Osteocyte (in vitro differentiated cells): ENCODE measurements around the gene S100A8. TPM values are rescaled to one million over a fixed set of nuclear protein-coding genes. Genes with fewer than 3 reads are reported as not detected.

Source experiments
- DNase-seq: peaks from one replicate; pipeline ENCODE4 v3.0.0; 2021; ENCODE audit warnings: mixed read lengths; ENCODE audit not compliant: unreplicated experiment; ENCODE audit errors: extremely low spot score
- H3K27ac Mint-ChIP-seq: one replicate; pipeline ENCODE4 v1.8.0; 2021; ENCODE audit warnings: mild to moderate bottlenecking, mixed read lengths; ENCODE audit not compliant: unreplicated experiment
- H3K27me3 Mint-ChIP-seq: one replicate; pipeline ENCODE4 v1.8.0; 2021; ENCODE audit warnings: mixed read lengths; ENCODE audit not compliant: unreplicated experiment
- H3K36me3 Mint-ChIP-seq: one replicate; pipeline ENCODE4 v1.8.0; 2021; ENCODE audit warnings: mixed read lengths; ENCODE audit not compliant: unreplicated experiment
- H3K4me1 Mint-ChIP-seq: one replicate; pipeline ENCODE4 v1.8.0; 2021; ENCODE audit warnings: mixed read lengths; ENCODE audit not compliant: unreplicated experiment
- H3K4me3 Mint-ChIP-seq: one replicate; pipeline ENCODE4 v1.8.0; 2021; ENCODE audit warnings: mild to moderate bottlenecking, moderate library complexity, mixed read lengths; ENCODE audit not compliant: unreplicated experiment
- H3K9me3 Mint-ChIP-seq: one replicate; pipeline ENCODE4 v1.8.0; 2021; ENCODE audit warnings: mixed read lengths; ENCODE audit not compliant: unreplicated experiment
- total RNA-seq: library from RNA; stranded (reverse); gene quantifications from 2 replicates; pipeline ENCODE4 v1.2.1, GENCODE V29; 2021
- TF ChIP-seq, protein P1 (sequence below): fragments of 200-600 bp; sonication (generic); IDR thresholded peaks from 2 replicates; pipeline ENCODE4 v1.5.0; 2021; ENCODE audit warnings: antibody characterized with exemption, mild to moderate bottlenecking, moderate library complexity

S100A8 gene
- total RNA-seq, 1 donor from 2014 or later: not detected

GRCh38 chr1:153354515-153355193, 36.2 kb downstream of the S100A8 start:
- Mint-ChIP-seq H3K4me3 (no peak overlapping the region), H3K9me3 (no peaks in the 10 kb centered on the region), H3K4me1 (no peaks in the 10 kb centered on the region), H3K27me3 (peaks cover 16% of the 10 kb centered on the region), H3K36me3 (no peaks in the 10 kb centered on the region), H3K27ac (no peak overlapping the region)
- DNase-seq: peak; percentile 60
- TF ChIP-seq, protein P1, sequence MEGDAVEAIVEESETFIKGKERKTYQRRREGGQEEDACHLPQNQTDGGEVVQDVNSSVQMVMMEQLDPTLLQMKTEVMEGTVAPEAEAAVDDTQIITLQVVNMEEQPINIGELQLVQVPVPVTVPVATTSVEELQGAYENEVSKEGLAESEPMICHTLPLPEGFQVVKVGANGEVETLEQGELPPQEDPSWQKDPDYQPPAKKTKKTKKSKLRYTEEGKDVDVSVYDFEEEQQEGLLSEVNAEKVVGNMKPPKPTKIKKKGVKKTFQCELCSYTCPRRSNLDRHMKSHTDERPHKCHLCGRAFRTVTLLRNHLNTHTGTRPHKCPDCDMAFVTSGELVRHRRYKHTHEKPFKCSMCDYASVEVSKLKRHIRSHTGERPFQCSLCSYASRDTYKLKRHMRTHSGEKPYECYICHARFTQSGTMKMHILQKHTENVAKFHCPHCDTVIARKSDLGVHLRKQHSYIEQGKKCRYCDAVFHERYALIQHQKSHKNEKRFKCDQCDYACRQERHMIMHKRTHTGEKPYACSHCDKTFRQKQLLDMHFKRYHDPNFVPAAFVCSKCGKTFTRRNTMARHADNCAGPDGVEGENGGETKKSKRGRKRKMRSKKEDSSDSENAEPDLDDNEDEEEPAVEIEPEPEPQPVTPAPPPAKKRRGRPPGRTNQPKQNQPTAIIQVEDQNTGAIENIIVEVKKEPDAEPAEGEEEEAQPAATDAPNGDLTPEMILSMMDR: no peak

GRCh38 chr1:153353226-153353947, 37.5 kb downstream of the S100A8 start:
- Mint-ChIP-seq H3K36me3 (no peaks in the 10 kb centered on the region), H3K4me3 (no peak overlapping the region), H3K27ac (no peak overlapping the region), H3K4me1 (no peaks in the 10 kb centered on the region), H3K27me3 (peaks cover 20% of the 10 kb centered on the region), H3K9me3 (no peaks in the 10 kb centered on the region)
- DNase-seq: peak; percentile 66
- TF ChIP-seq, protein P1: peak; percentile 41

- Mint-ChIP-seq H3K27ac (no peak overlapping the region), H3K4me1 (no peaks in the 10 kb centered on the region), H3K36me3 (no peaks in the 10 kb centered on the region), H3K4me3 (no peak overlapping the region), H3K9me3 (no peaks in the 10 kb centered on the region), H3K27me3 (peaks cover 18% of the 10 kb centered on the region)
- TF ChIP-seq, protein P1: peak; percentile 97
- peak; percentile 83 for DNase-seq
Observed at GRCh38 chr1:153352523-153352922, 38.4 kb downstream of the S100A8 start.

GRCh38 chr1:153350321-153350957, 40.4 kb downstream of the S100A8 start:
- Mint-ChIP-seq H3K4me1 (no peaks in the 10 kb centered on the region), H3K27ac (no peak overlapping the region), H3K9me3 (no peaks in the 10 kb centered on the region), H3K27me3 (peaks cover 18% of the 10 kb centered on the region), H3K36me3 (no peaks in the 10 kb centered on the region), H3K4me3 (no peak overlapping the region)
- TF ChIP-seq, protein P1: no peak
- no peak for DNase-seq
